H1 (cell line): ENCODE measurements around the gene CTPS1. TPM values are rescaled to one million over a fixed set of nuclear protein-coding genes. Genes with fewer than 3 reads are reported as not detected.

Experiments used
- CTCF ChIA-PET: fragments of 300-600 bp; sonication (Branson Sonifier 250); formaldehyde crosslinking; loops from one replicate; lab custom pipeline; 2021; ENCODE audit not compliant: partially characterized antibody; lab: Charles Lee
- POLR2A ChIA-PET: fragments of 300-600 bp; sonication (Branson Sonifier 250); formaldehyde crosslinking; loops from one replicate; lab custom pipeline; 2021; ENCODE audit warnings: inconsistent platforms; ENCODE audit not compliant: partially characterized antibody; lab: Charles Lee
- DNase-seq, 2 experiments: peaks; one replicate each; pipeline versions ENCODE4 v3.0.0 to v3.0.0-alpha.2; 2010 to 2022; ENCODE audit warnings: low spot score in 2 of 2, low read depth in 1 of 2, mixed read lengths in 1 of 2
- FAIRE-seq: peaks from 2 replicates; lab custom pipeline; 2011; peaks lifted over from hg19 to GRCh38; lab: Jason Lieb, UNC
- H2AFZ ChIP-seq: 2 replicates; pipeline ENCODE4 v1.8.1; 2012; ENCODE audit warnings: low read length, inconsistent platforms
- H2AK5ac ChIP-seq: 2 replicates; pipeline ENCODE4 v1.6.1; 2013; ENCODE audit warnings: low read depth, low read length
- H2BK120ac ChIP-seq: replicated peaks from 2 replicates; pipeline ENCODE3; 2013; ENCODE audit warnings: low read depth, low read length, inconsistent platforms
- H2BK12ac ChIP-seq: 2 replicates; pipeline ENCODE4 v1.6.1; 2013; ENCODE audit warnings: low read depth, low read length
- H2BK15ac ChIP-seq: 2 replicates; pipeline ENCODE4 v1.6.1; 2013; ENCODE audit warnings: low read length
- H2BK20ac ChIP-seq: 2 replicates; pipeline ENCODE4 v1.6.1; 2013; ENCODE audit warnings: low read length
- H2BK5ac ChIP-seq: 2 replicates; pipeline ENCODE4 v1.6.1; 2013; ENCODE audit warnings: low read depth, low read length
- H3K14ac ChIP-seq: 2 replicates; pipeline ENCODE4 v1.6.1; 2013; ENCODE audit warnings: inconsistent platforms; ENCODE audit not compliant: insufficient read length
- H3K18ac ChIP-seq: 2 replicates; pipeline ENCODE4 v1.6.1; 2013; ENCODE audit warnings: low read length; ENCODE audit errors: extremely low read depth
- H3K23ac ChIP-seq: 2 replicates; pipeline ENCODE4 v1.6.1; 2013; ENCODE audit warnings: inconsistent platforms; ENCODE audit not compliant: insufficient read length
- H3K23me2 ChIP-seq: 2 replicates; pipeline ENCODE4 v1.6.1; 2013; ENCODE audit warnings: low read depth, low read length
- H3K27ac ChIP-seq: 2 replicates; pipeline ENCODE4 v1.6.1; 2011; ENCODE audit warnings: low read depth, low read length, inconsistent platforms
- H3K27me3 ChIP-seq, 4 experiments: replicated peaks in 1 of 4; 1 replicate in 1 of 4; 2 replicates in 3 of 4; pipeline versions ENCODE4 v1.6.1 to v1.8.1; 2011 to 2013; ENCODE audit warnings: low read length in 3 of 4, mild to moderate bottlenecking in 3 of 4, inconsistent platforms in 2 of 4, mixed read lengths in 2 of 4, moderate library complexity in 1 of 4; ENCODE audit not compliant: control insufficient read depth in 3 of 4, insufficient read depth in 3 of 4; ENCODE audit errors: extremely low read depth in 1 of 4
- H3K36me3 ChIP-seq, 4 experiments: 2 replicates each; pipeline versions ENCODE4 v1.6.1 to v1.8.1; 2011 to 2013; ENCODE audit warnings: mild to moderate bottlenecking in 4 of 4, low read length in 3 of 4, moderate library complexity in 2 of 4, control low read depth in 1 of 4, inconsistent platforms in 1 of 4; ENCODE audit not compliant: insufficient read depth in 4 of 4, control insufficient read depth in 2 of 4
- H3K4ac ChIP-seq: replicated peaks from 2 replicates; pipeline ENCODE3; 2013; ENCODE audit warnings: low read length, low read depth, mixed read lengths, inconsistent platforms; ENCODE audit not compliant: insufficient read length
- H3K4me1 ChIP-seq, 4 experiments: replicated peaks in 1 of 4; 1 replicate in 1 of 4; 2 replicates in 3 of 4; pipeline versions ENCODE4 v1.6.1 to v1.8.1; 2011 to 2013; ENCODE audit warnings: low read length in 3 of 4, inconsistent platforms in 2 of 4, mixed read lengths in 1 of 4; ENCODE audit not compliant: insufficient read depth in 4 of 4, control insufficient read depth in 3 of 4
- H3K4me2 ChIP-seq, 2 experiments: 2 replicates each; pipeline versions ENCODE4 v1.6.1 to v1.8.1; 2011 to 2013; ENCODE audit warnings: low read depth in 2 of 2, low read length in 2 of 2, control low read depth in 1 of 2, inconsistent platforms in 1 of 2, mild to moderate bottlenecking in 1 of 2; ENCODE audit not compliant: insufficient read depth in 1 of 2
- H3K4me3 ChIP-seq, 4 experiments: fragments of 200-600, 300-600 bp in 1 of 4; sonication (generic), shearing (Covaris generic), sonication (Bioruptor Twin) in 1 of 4; 2 replicates each; pipeline versions ENCODE4 v1.5.1 to v1.8.1; 2011 to 2016; ENCODE audit warnings: low read length in 4 of 4, low read depth in 3 of 4, control low read depth in 2 of 4, inconsistent platforms in 2 of 4, mild to moderate bottlenecking in 2 of 4, mixed read lengths in 1 of 4, moderate library complexity in 1 of 4; ENCODE audit not compliant: insufficient read depth in 2 of 4; ENCODE audit errors: extremely low read depth in 1 of 4
- H3K56ac ChIP-seq: replicated peaks from 2 replicates; pipeline ENCODE3; 2013; ENCODE audit warnings: low read depth, mild to moderate bottlenecking, mixed read lengths, low read length, inconsistent platforms; ENCODE audit not compliant: insufficient read length
- H3K79me1 ChIP-seq: 2 replicates; pipeline ENCODE4 v1.6.1; 2013; ENCODE audit warnings: low read depth, low read length, control low read depth
- H3K79me2 ChIP-seq, 2 experiments: 2 replicates each; pipeline versions ENCODE4 v1.6.1 to v1.8.1; 2012 to 2013; ENCODE audit warnings: low read length in 2 of 2, mild to moderate bottlenecking in 2 of 2, inconsistent platforms in 1 of 2; ENCODE audit not compliant: insufficient read depth in 2 of 2, control insufficient read depth in 1 of 2
- H3K9ac ChIP-seq, 4 experiments: replicated peaks in 1 of 4; 1 replicate in 1 of 4; 2 replicates in 3 of 4; pipeline versions ENCODE4 v1.6.1 to v1.8.1; 2011 to 2013; ENCODE audit warnings: low read depth in 3 of 4, low read length in 3 of 4, control low read depth in 2 of 4, mild to moderate bottlenecking in 2 of 4, moderate library complexity in 2 of 4, inconsistent platforms in 1 of 4; ENCODE audit errors: extremely low read depth in 1 of 4
- H3K9me3 ChIP-seq, 2 experiments: 2 replicates each; pipeline versions ENCODE4 v1.6.1 to v1.8.1; 2012 to 2013; ENCODE audit warnings: mild to moderate bottlenecking in 2 of 2, moderate library complexity in 2 of 2, control low read depth in 1 of 2, inconsistent platforms in 1 of 2, low read depth in 1 of 2, low read length in 1 of 2, mixed read lengths in 1 of 2; ENCODE audit not compliant: insufficient read depth in 2 of 2
- H4K20me1 ChIP-seq, 2 experiments: replicated peaks in 1 of 2; 2 replicates each; pipeline versions ENCODE3 to v1.8.1; 2011 to 2013; ENCODE audit warnings: inconsistent platforms in 2 of 2, low read length in 2 of 2, mild to moderate bottlenecking in 1 of 2; ENCODE audit not compliant: insufficient read depth in 2 of 2, control insufficient read depth in 1 of 2
- H4K5ac ChIP-seq: 2 replicates; pipeline ENCODE4 v1.6.1; 2013; ENCODE audit warnings: low read length, low read depth, mixed read lengths, inconsistent platforms; ENCODE audit not compliant: insufficient read length
- H4K8ac ChIP-seq: 2 replicates; pipeline ENCODE4 v1.8.0; 2013; ENCODE audit warnings: mild to moderate bottlenecking, moderate library complexity, low read length, inconsistent platforms; ENCODE audit not compliant: insufficient read depth; ENCODE audit errors: extremely low read depth
- H4K91ac ChIP-seq: replicated peaks from 2 replicates; pipeline ENCODE3; 2013; ENCODE audit warnings: low read length, mixed read lengths, inconsistent platforms; ENCODE audit not compliant: insufficient read length
- ATF2 ChIP-seq: IDR thresholded peaks from 2 replicates; pipeline ENCODE4 v1.6.1; 2012; ENCODE audit warnings: low read length, inconsistent platforms
- BRCA1 ChIP-seq: IDR thresholded peaks from 2 replicates; pipeline ENCODE4 v1.6.1; 2012; ENCODE audit warnings: low read depth, low read length, improper control_type of control experiment
- CHD2 ChIP-seq: IDR thresholded peaks from 2 replicates; pipeline ENCODE4 v1.6.1; 2012; ENCODE audit warnings: low read length, improper control_type of control experiment
- EGR1 ChIP-seq: IDR thresholded peaks from 2 replicates; pipeline ENCODE4 v1.6.1; 2011; ENCODE audit warnings: low read depth, low read length, borderline replicate concordance
- HDAC2 ChIP-seq, 2 experiments: fragments of 300-600 bp in 1 of 2; sonication (generic) in 1 of 2; IDR thresholded peaks; 2 replicates each; pipeline ENCODE4 v1.6.1; 2011 to 2012; ENCODE audit warnings: low read depth in 2 of 2, low read length in 2 of 2, mild to moderate bottlenecking in 2 of 2, moderate library complexity in 2 of 2, borderline replicate concordance in 1 of 2, inconsistent platforms in 1 of 2
- SAP30 ChIP-seq: fragments of 300-600 bp; sonication (generic); IDR thresholded peaks from 2 replicates; pipeline ENCODE4 v1.7.1; 2012; ENCODE audit warnings: low read length, moderate library complexity, mild to moderate bottlenecking, inconsistent platforms; ENCODE audit not compliant: insufficient read depth, insufficient replicate concordance
- SRF ChIP-seq: IDR thresholded peaks from 2 replicates; pipeline ENCODE4 v1.6.1; 2011; ENCODE audit warnings: mild to moderate bottlenecking, low read depth, low read length, moderate library complexity
- TBP ChIP-seq: IDR thresholded peaks from 2 replicates; pipeline ENCODE4 v1.6.1; 2011; ENCODE audit warnings: low read depth, low read length, improper control_type of control experiment
- WGBS, 2 experiments: shearing (Covaris generic) in 1 of 2; methylation state at CpG; one replicate each; pipeline versions ENCODE4 v1.1.6 to v1.1.7; 2013 to 2015; ENCODE audit warnings: low lambda C conversion rate in 2 of 2, mixed read lengths in 2 of 2, inconsistent platforms in 1 of 2, low coverage in 1 of 2, missing lambda C conversion rate in 1 of 2; ENCODE audit not compliant: insufficient replicate concordance in 2 of 2, insufficient coverage in 1 of 2, insufficient read length in 1 of 2; ENCODE audit errors: extremely low coverage in 1 of 2, missing lambda C conversion rate in 1 of 2; 5-methylcytosine and 5-hydroxymethylcytosine counted together
- polyA plus RNA-seq, 7 experiments: library from polyadenylated mRNA; depleted of rRNA in 3 of 7; stranded (reverse) in 5 of 7; unstranded in 2 of 7; fragments of >200 nt in 5 of 7; fragments of 200-250 nt in 2 of 7; gene quantifications; 1 replicate in 5 of 7; 2 replicates in 1 of 7; 4 replicates in 1 of 7; pipeline versions ENCODE4 v1.2.1 to v1.2.3, GENCODE V29; 2011 to 2013; ENCODE audit warnings: missing spikeins in 2 of 7, mixed read lengths in 2 of 7
- total RNA-seq: library from RNA; stranded (reverse); fragmentation: NEBNext Ultra II Directional; extraction: Animal tissue kit (Norgen Biotek cat#: 25700); gene quantifications from 2 replicates; pipeline ENCODE4 v1.2.1, GENCODE V29; 2021
- TF ChIP-seq, protein P1 (sequence below), 3 experiments: IDR thresholded peaks; 1 replicate in 2 of 3; 2 replicates in 1 of 3; pipeline versions ENCODE4 v1.5.1 to v1.6.1; 2011; ENCODE audit warnings: low read length in 3 of 3, mild to moderate bottlenecking in 3 of 3, inconsistent platforms in 2 of 3, low read depth in 1 of 3, moderate library complexity in 1 of 3; ENCODE audit not compliant: insufficient read depth in 1 of 3; ENCODE audit errors: control extremely low read depth in 1 of 3

Gene CTPS1
- total and polyA plus RNA-seq, 2 of the 8 experiments (the other 6 are each of a cell fraction or from before 2014, with no cell fraction given): 35.5 to 103 TPM

GRCh38 chr1:41014871-41015270, 35.4 kb downstream of the CTPS1 start:
- H3K79me2 ChIP-seq: no peaks in the 10 kb centered on the region
- no peak overlapping the region for H2BK5ac ChIP-seq
- H3K18ac ChIP-seq: no peak overlapping the region
- ChIA-PET POLR2A (interaction anchor here (1.4 to 3.3 kb wide), 4 partner anchors 11 to 35 kb away, joined by 4 to 17 read pairs (median 4); partner anchors contain the start of gene CTPS1), CTCF (interaction anchor here (0.6 to 1.4 kb wide), 4 partner anchors 9 to 765 kb away, joined by 3 to 7 read pairs (median 4); no protein-coding TSS in a partner anchor)
- H3K27me3 ChIP-seq: no peaks in the 10 kb centered on the region
- no peak overlapping the region for H4K91ac ChIP-seq
- peaks cover 5 to 13% of the 10 kb centered on the region in 2 experiments for H4K20me1 ChIP-seq
- no peak for FAIRE-seq
- no peak overlapping the region for H4K5ac ChIP-seq
- no peak overlapping the region for H3K56ac ChIP-seq
- H2BK120ac ChIP-seq: no peak overlapping the region
- 74% methylated on average over 8 of the region's 8 CpGs; no CpG with 5 or more reads in 1 of the 2 experiments for WGBS, 2 experiments
- H3K14ac ChIP-seq: no peak overlapping the region
- H3K9ac ChIP-seq: no peak overlapping the region; a peak in 1 of 7 replicates
- no peak overlapping the region for H2AFZ ChIP-seq
- no peak overlapping the region for H4K8ac ChIP-seq
- no peak overlapping the region for H2BK20ac ChIP-seq
- H3K27ac ChIP-seq: no peak overlapping the region
- H3K9me3 ChIP-seq: no peaks in the 10 kb centered on the region
- no peak overlapping the region for H2AK5ac ChIP-seq
- no peak overlapping the region for H3K4me3 ChIP-seq
- H3K4me2 ChIP-seq: no peak overlapping the region
- no peak for DNase-seq
- no peak overlapping the region for H3K23ac ChIP-seq
- H3K79me1 ChIP-seq: peaks cover 3% of the 10 kb centered on the region; the same call in 1 of the 2 replicates
- TF ChIP-seq SRF: no peak
- no peak for TF ChIP-seq SAP30
- no peak for TF ChIP-seq CHD2
- no peak for TF ChIP-seq ATF2
- TF ChIP-seq, protein P1, sequence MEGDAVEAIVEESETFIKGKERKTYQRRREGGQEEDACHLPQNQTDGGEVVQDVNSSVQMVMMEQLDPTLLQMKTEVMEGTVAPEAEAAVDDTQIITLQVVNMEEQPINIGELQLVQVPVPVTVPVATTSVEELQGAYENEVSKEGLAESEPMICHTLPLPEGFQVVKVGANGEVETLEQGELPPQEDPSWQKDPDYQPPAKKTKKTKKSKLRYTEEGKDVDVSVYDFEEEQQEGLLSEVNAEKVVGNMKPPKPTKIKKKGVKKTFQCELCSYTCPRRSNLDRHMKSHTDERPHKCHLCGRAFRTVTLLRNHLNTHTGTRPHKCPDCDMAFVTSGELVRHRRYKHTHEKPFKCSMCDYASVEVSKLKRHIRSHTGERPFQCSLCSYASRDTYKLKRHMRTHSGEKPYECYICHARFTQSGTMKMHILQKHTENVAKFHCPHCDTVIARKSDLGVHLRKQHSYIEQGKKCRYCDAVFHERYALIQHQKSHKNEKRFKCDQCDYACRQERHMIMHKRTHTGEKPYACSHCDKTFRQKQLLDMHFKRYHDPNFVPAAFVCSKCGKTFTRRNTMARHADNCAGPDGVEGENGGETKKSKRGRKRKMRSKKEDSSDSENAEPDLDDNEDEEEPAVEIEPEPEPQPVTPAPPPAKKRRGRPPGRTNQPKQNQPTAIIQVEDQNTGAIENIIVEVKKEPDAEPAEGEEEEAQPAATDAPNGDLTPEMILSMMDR (IDR thresholded peaks at IDR 0.05; ENCODE audit: control extremely low read depth in 1 of 3, insufficient read depth in 1 of 3, low read depth in 1 of 3, low read length in 3 of 3): no peak
- TF ChIP-seq TBP: no peak
- no peak for TF ChIP-seq EGR1
- TF ChIP-seq BRCA1: no peak
- TF ChIP-seq HDAC2 (IDR thresholded peaks at IDR 0.05; ENCODE audit: borderline replicate concordance in 1 of 2, low read depth in 2 of 2, low read length in 2 of 2): no peak
- no peak overlapping the region for H2BK15ac ChIP-seq
- no peaks in the 10 kb centered on the region for H3K23me2 ChIP-seq
- H3K4ac ChIP-seq: no peak overlapping the region
- H3K4me1 ChIP-seq: no peaks in the 10 kb centered on the region
- peaks cover 23 to 64% (median 51%) of the 10 kb centered on the region in 4 experiments for H3K36me3 ChIP-seq
- H2BK12ac ChIP-seq: no peak overlapping the region
